Activated gamma-delta T cell treated with Interleukin-2 at 50 U/mL for 16 hours (primary cell): ENCODE data around the gene NDUFS5.
"Not testable (repeated sequence)": the region's sequence is repeated elsewhere in the genome, so short reads cannot be mapped to it uniquely, and the experiment has no call there.

Experiments used
- DNase-seq: peaks from one replicate; pipeline ENCODE4 v3.0.0-alpha.2; 2020

The NDUFS5 gene

GRCh38 chr1:39065542-39065941 lies 39.4 kb downstream of the NDUFS5 start:
- no peak for DNase-seq

- not testable (repeated sequence) for DNase-seq
Measured at GRCh38 chr1:39068227-39068626, 42.1 kb downstream of the NDUFS5 start.

GRCh38 chr1:39071557-39071956 lies 45.4 kb downstream of the NDUFS5 start:
- not testable (repeated sequence) for DNase-seq

GRCh38 chr1:39076127-39076798 lies 50.1 kb downstream of the NDUFS5 start:
- DNase-seq, result no peak

- DNase-seq, result no peak
Measured at GRCh38 chr1:39076799-39077148, 50.6 kb downstream of the NDUFS5 start.

GRCh38 chr1:39080269-39080826 lies 54.2 kb downstream of the NDUFS5 start:
- DNase-seq, result no peak

- no peak for DNase-seq
Measured at GRCh38 chr1:39080831-39081270, 54.7 kb downstream of the NDUFS5 start.

- DNase-seq, result no peak
Measured at GRCh38 chr1:39081271-39082009, 55.3 kb downstream of the NDUFS5 start.

- no peak for DNase-seq
Measured at GRCh38 chr1:39082010-39082799, 56.1 kb downstream of the NDUFS5 start.

GRCh38 chr1:39082811-39083576 lies 56.8 kb downstream of the NDUFS5 start:
- DNase-seq, result no peak

- DNase-seq, result no peak
Measured at GRCh38 chr1:39084191-39084590, 58.0 kb downstream of the NDUFS5 start.
